Calu3 (cell line): Measurements from ENCODE around the gene ANKRD55. TPM values are rescaled to one million over a fixed set of nuclear protein-coding genes. Genes with fewer than 3 reads are reported as not detected.

ENCODE experiments used
- BruUV-seq: library from RNA; stranded (reverse); fragments of 400-500 nt; replicated peaks from 2 replicates; lab custom pipeline; 2021; lab: Mats Ljungman, UMichigan
- CTCF ChIA-PET: fragments of 300-600 bp; sonication (Branson Sonifier 250); formaldehyde crosslinking; loops from one replicate; lab custom pipeline; 2022; ENCODE audit warnings: antibody characterized with exemption; lab: Charles Lee
- DNase-seq: peaks from one replicate; pipeline ENCODE4 v3.0.0; 2022
- H3K27ac Mint-ChIP-seq: one replicate; pipeline ENCODE4 v1.8.0; 2022; ENCODE audit warnings: mixed read lengths; ENCODE audit not compliant: unreplicated experiment
- H3K27me3 Mint-ChIP-seq: one replicate; pipeline ENCODE4 v1.8.0; 2022; ENCODE audit warnings: mixed read lengths; ENCODE audit not compliant: unreplicated experiment
- H3K36me3 Mint-ChIP-seq: one replicate; pipeline ENCODE4 v1.8.0; 2022; ENCODE audit warnings: mild to moderate bottlenecking, moderate library complexity, mixed read lengths; ENCODE audit not compliant: insufficient read depth, unreplicated experiment
- H3K4me1 Mint-ChIP-seq: one replicate; pipeline ENCODE4 v1.8.0; 2022; ENCODE audit warnings: mild to moderate bottlenecking, low read depth, mixed read lengths; ENCODE audit not compliant: unreplicated experiment
- H3K4me3 Mint-ChIP-seq: one replicate; pipeline ENCODE4 v1.8.0; 2022; ENCODE audit warnings: mild to moderate bottlenecking, low read depth, moderate library complexity, mixed read lengths; ENCODE audit not compliant: unreplicated experiment
- H3K9me3 Mint-ChIP-seq: one replicate; pipeline ENCODE4 v1.8.0; 2022; ENCODE audit warnings: low read depth, mixed read lengths; ENCODE audit not compliant: unreplicated experiment
- intact Hi-C: fragments of 100-400 bp; cut with micrococcal nuclease; formaldehyde crosslinking; loops from one replicate; pipeline ENCODE4 v1.10.0; 2022; ENCODE audit not compliant: unreplicated experiment
- total RNA-seq: library from RNA; stranded (reverse); gene quantifications from 2 replicates; pipeline ENCODE4 v1.2.3, GENCODE V29; 2022
- TF ChIP-seq, protein P1 (sequence below): fragments of 200-600 bp; IDR thresholded peaks from one replicate; pipeline ENCODE4 v1.8.0; 2022; ENCODE audit warnings: antibody characterized with exemption; ENCODE audit not compliant: unreplicated experiment

Gene ANKRD55
- total RNA-seq, 1 experiment from 2014 or later, result not detected

DNA sequence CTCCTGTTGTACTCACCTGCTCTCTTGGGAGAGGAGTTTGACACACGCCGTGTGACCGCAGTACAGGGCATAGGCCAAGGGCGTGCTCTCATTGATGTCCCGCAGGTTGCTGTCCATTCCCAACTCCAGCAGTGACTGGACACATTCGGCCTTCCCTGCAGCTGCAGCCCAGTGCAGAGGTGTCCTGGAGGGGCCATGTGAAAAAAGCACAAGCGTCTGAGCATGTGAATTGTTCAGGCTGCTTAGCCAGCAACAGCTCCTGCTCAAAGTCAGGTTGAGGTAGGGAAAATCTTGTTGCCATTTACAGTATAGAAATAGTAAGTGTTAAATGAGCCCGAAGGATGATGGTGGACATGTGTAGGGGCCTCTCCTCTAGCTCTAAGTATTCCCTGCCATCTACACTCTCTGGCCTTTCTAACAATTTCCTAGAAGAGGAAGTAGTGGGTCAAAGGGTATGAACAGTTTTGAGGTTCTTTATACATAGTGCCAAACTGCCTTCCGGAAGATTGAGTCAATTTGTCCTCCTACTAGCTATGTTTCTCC is 116.5 kb downstream of the ANKRD55 start:
- no TSS peak for BruUV-seq
- H3K36me3 Mint-ChIP-seq, result no peaks in the 10 kb centered on the region

DNA sequence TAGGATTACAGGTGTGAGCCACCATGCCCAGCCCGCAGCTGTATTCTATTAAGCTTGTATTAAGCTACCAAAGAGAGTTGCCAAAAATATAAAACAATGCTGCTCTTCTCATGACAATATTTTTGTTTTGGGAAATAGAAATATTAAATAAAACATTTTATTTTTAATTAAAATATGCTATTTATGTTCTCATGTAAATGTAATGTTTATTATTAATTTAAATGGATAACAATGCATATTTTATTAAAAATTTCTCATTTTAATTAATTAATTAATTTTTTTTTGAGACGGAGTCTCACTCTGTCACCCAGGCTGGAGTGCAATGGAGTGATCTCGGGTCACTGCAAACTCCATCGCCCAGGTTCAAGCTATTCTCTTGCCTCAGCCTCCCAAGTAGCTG is 117.5 kb downstream of the ANKRD55 start:
- CTCF ChIA-PET, result no interaction called here
- no peaks in the 10 kb centered on the region for H3K36me3 Mint-ChIP-seq
- no peak overlapping the region for H3K4me3 Mint-ChIP-seq
- H3K4me1 Mint-ChIP-seq, result no peaks in the 10 kb centered on the region
- no peaks in the 10 kb centered on the region for H3K9me3 Mint-ChIP-seq
- intact Hi-C loops, result no loop called here
- no TSS peak for BruUV-seq
- H3K27ac Mint-ChIP-seq, result no peak overlapping the region
- TF ChIP-seq, protein P1, sequence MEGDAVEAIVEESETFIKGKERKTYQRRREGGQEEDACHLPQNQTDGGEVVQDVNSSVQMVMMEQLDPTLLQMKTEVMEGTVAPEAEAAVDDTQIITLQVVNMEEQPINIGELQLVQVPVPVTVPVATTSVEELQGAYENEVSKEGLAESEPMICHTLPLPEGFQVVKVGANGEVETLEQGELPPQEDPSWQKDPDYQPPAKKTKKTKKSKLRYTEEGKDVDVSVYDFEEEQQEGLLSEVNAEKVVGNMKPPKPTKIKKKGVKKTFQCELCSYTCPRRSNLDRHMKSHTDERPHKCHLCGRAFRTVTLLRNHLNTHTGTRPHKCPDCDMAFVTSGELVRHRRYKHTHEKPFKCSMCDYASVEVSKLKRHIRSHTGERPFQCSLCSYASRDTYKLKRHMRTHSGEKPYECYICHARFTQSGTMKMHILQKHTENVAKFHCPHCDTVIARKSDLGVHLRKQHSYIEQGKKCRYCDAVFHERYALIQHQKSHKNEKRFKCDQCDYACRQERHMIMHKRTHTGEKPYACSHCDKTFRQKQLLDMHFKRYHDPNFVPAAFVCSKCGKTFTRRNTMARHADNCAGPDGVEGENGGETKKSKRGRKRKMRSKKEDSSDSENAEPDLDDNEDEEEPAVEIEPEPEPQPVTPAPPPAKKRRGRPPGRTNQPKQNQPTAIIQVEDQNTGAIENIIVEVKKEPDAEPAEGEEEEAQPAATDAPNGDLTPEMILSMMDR, result no peak
- H3K27me3 Mint-ChIP-seq, result no peaks in the 10 kb centered on the region
- no peak for DNase-seq

More for the DNA sequence above, 116.5 kb downstream of the ANKRD55 start:
- CTCF ChIA-PET, result no interaction called here
- TF ChIP-seq, protein P1, result no peak
- Mint-ChIP-seq H3K27ac (no peak overlapping the region), H3K4me3 (no peak overlapping the region), H3K9me3 (no peaks in the 10 kb centered on the region), H3K4me1 (no peaks in the 10 kb centered on the region), H3K27me3 (no peaks in the 10 kb centered on the region)
- intact Hi-C loops, result no loop called here
- DNase-seq, result no peak

DNA sequence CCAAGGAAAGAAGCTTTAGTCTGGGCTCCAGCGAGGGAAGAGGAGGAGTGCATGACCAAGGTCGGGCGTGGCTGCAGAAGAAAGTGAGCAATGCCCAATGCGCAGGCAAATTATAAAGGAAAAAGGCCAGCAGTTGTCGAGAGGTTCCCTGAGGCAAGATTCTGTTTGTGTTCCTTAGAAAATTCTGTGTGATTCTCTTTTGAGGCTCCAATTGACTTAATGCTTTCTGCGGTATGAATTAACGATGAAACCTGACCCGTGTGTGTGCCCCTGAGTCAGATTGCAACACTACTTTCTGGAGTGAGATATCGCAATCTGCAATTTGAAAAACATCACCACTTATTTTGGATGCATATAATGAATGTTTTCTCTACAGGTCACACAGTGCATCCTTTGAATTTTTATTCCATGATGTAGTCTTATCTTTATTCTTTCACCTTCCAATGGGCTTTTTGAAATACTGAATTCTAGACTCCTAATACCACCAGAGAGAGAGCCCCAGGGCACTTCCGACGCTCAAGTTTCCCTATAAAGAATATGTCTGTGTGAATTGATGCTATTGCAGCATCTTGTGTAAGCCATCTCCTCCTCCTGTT is 120.5 kb downstream of the ANKRD55 start:
- no peaks in the 10 kb centered on the region for H3K36me3 Mint-ChIP-seq
- intact Hi-C loops, result no loop called here
- H3K27me3 Mint-ChIP-seq, result no peaks in the 10 kb centered on the region
- no peak for DNase-seq
- H3K4me3 Mint-ChIP-seq, result no peak overlapping the region
- H3K27ac Mint-ChIP-seq, result no peak overlapping the region
- no peaks in the 10 kb centered on the region for H3K9me3 Mint-ChIP-seq
- no TSS peak for BruUV-seq
- CTCF ChIA-PET, result no interaction called here
- TF ChIP-seq, protein P1, result no peak
- no peaks in the 10 kb centered on the region for H3K4me1 Mint-ChIP-seq

DNA sequence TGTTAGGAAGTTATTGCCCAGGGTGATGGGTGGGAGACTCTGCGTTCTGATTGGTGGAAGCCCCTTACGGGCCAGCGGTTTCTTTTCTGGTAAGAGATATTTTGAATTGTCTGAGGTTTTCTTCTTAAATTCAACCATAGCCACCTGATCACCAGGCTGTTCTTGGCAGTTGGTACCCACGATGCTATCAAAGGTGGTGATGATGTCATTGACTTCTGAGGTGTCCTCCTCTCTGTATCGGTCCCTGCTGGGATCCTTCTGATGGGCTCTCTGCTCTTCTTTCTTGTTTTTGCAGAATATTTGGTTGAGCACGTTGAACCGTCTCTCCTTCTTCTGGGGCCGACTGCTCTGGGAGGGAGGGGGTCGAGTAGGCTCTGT is 121.7 kb downstream of the ANKRD55 start:
- CTCF ChIA-PET, result no interaction called here
- no peaks in the 10 kb centered on the region for H3K36me3 Mint-ChIP-seq
- H3K9me3 Mint-ChIP-seq, result no peaks in the 10 kb centered on the region
- no peak overlapping the region for H3K27ac Mint-ChIP-seq
- intact Hi-C loops, result no loop called here
- no peaks in the 10 kb centered on the region for H3K27me3 Mint-ChIP-seq
- no peak overlapping the region for H3K4me3 Mint-ChIP-seq
- DNase-seq, result no peak
- TF ChIP-seq, protein P1, result no peak
- BruUV-seq, result no TSS peak
- H3K4me1 Mint-ChIP-seq, result no peaks in the 10 kb centered on the region
